Panc1 (cell line): Measurements from ENCODE around the gene UBE2K. TPM values are rescaled to one million over a fixed set of nuclear protein-coding genes. Genes with fewer than 3 reads are reported as not detected.

ENCODE experiments used
- ATAC-seq: fragments of 200-7000 bp; cut with Tn5 transposase; 2 replicates; pipeline ENCODE4 v1.9.1; 2020; ENCODE audit warnings: mild to moderate bottlenecking, moderate library complexity
- Bru-seq: library from RNA; stranded (reverse); fragments of 400-500 nt; gene quantifications from one replicate; lab custom pipeline; 2021; lab: Mats Ljungman, UMichigan
- BruChase-seq, 2 experiments: library from RNA; stranded (reverse); fragments of 400-500 nt; gene quantifications; one replicate each; lab custom pipeline; 2021; lab: Mats Ljungman, UMichigan
- BruUV-seq: library from RNA; stranded (reverse); fragments of 400-500 nt; replicated peaks from 2 replicates; lab custom pipeline; 2021; lab: Mats Ljungman, UMichigan
- CTCF ChIA-PET: fragments of 300-600 bp; sonication (Branson Sonifier 250); formaldehyde crosslinking; loops from one replicate; lab custom pipeline; 2022; ENCODE audit warnings: antibody characterized with exemption; lab: Charles Lee
- POLR2A ChIA-PET: fragments of 300-600 bp; sonication (Branson Sonifier 250); formaldehyde crosslinking; loops from one replicate; lab custom pipeline; 2022; ENCODE audit warnings: antibody characterized with exemption; lab: Charles Lee
- DNase-seq: peaks from one replicate; pipeline ENCODE4 v3.0.0-alpha.2; 2010; ENCODE audit warnings: low read depth, low spot score
- H3K27ac ChIP-seq: 2 replicates; pipeline ENCODE4 v1.5.1; 2011; ENCODE audit warnings: mild to moderate bottlenecking, low read length, inconsistent platforms
- H3K27me3 ChIP-seq: fragments of 200-500 bp; sonication (Bioruptor generic); 2 replicates; pipeline ENCODE4 v1.6.0; 2014; ENCODE audit warnings: low read length, inconsistent platforms; ENCODE audit not compliant: control insufficient read depth, insufficient read depth
- H3K36me3 ChIP-seq: fragments of 200-500 bp; sonication (Bioruptor generic); 2 replicates; pipeline ENCODE4 v1.5.1; 2014; ENCODE audit warnings: inconsistent platforms, mild to moderate bottlenecking, low read length, moderate library complexity; ENCODE audit not compliant: control insufficient read depth, insufficient read depth
- H3K4me1 ChIP-seq: 2 replicates; pipeline ENCODE4 v1.5.1; 2011; ENCODE audit warnings: inconsistent platforms, mild to moderate bottlenecking, low read length, moderate library complexity; ENCODE audit not compliant: control insufficient read depth, insufficient read depth
- H3K4me3 ChIP-seq, 2 experiments: 2 replicates each; pipeline ENCODE4 v1.5.1; 2011 to 2012; ENCODE audit warnings: low read depth in 2 of 2, low read length in 2 of 2, mild to moderate bottlenecking in 2 of 2, inconsistent platforms in 1 of 2, moderate library complexity in 1 of 2
- H3K9me3 ChIP-seq: fragments of 200-500 bp; sonication (Bioruptor generic); 2 replicates; pipeline ENCODE4 v1.5.1; 2014; ENCODE audit warnings: low read depth, mild to moderate bottlenecking, inconsistent platforms, low read length, moderate library complexity; ENCODE audit not compliant: control insufficient read depth, insufficient read depth
- CTCF ChIP-seq: fragments of 450-650 bp; IDR thresholded peaks from 2 replicates; pipeline ENCODE4 v1.5.1; 2017; ENCODE audit warnings: mild to moderate bottlenecking
- POLR2AphosphoS5 ChIP-seq: IDR thresholded peaks from 2 replicates; pipeline ENCODE4 v1.6.1; 2012; ENCODE audit warnings: mild to moderate bottlenecking, low read depth, low read length, moderate library complexity
- REST ChIP-seq, 2 experiments: IDR thresholded peaks; 2 replicates each; pipeline ENCODE4 v1.6.1; 2011 to 2012; ENCODE audit warnings: low read depth in 2 of 2, control low read depth in 1 of 2, low read length in 1 of 2, mild to moderate bottlenecking in 1 of 2, moderate library complexity in 1 of 2; ENCODE audit not compliant: insufficient read depth in 1 of 2
- SIN3A ChIP-seq: IDR thresholded peaks from 2 replicates; pipeline ENCODE4 v1.6.1; 2012; ENCODE audit warnings: low read depth, mild to moderate bottlenecking, low read length, moderate library complexity, borderline replicate concordance; ENCODE audit not compliant: insufficient read depth
- TCF7L2 ChIP-seq: IDR thresholded peaks from 2 replicates; pipeline ENCODE4 v1.6.1; 2011; ENCODE audit warnings: mild to moderate bottlenecking, low read depth, low read length, inconsistent platforms
- in situ Hi-C: cut with HindIII; loops from 2 replicates; pipeline ENCODE4 v1.10.0; 2016; ENCODE audit warnings: low sequenced_read_pairs, low pct_unique_long_range_greater_than_20kb
- intact Hi-C: fragments of 100-400 bp; cut with micrococcal nuclease; formaldehyde crosslinking; loops from one replicate; pipeline ENCODE4 v1.10.0; 2022; ENCODE audit not compliant: unreplicated experiment
- long read RNA-seq: library from polyadenylated mRNA; unstranded; transcript quantifications from one replicate; pipeline ENCODE4 v2.0.0, GENCODE V29; 2021; ENCODE audit not compliant: unreplicated experiment
- polyA plus RNA-seq: library from polyadenylated mRNA; unstranded; fragments of >200 nt; gene quantifications from one replicate; pipeline ENCODE4 v1.2.1, GENCODE V29; 2012; ENCODE audit warnings: missing spikeins; ENCODE audit not compliant: insufficient read length
- total RNA-seq: library from RNA; stranded (reverse); gene quantifications from one replicate; pipeline ENCODE4 v1.2.1, GENCODE V29; 2021; ENCODE audit not compliant: unreplicated experiment

The UBE2K gene
- 84.1 TPM for total RNA-seq
- polyA plus RNA-seq: 138 TPM
- percentile 91 among the genes with signal in this experiment for Bru-seq, nascent RNA
- percentile 92 among the genes with signal in this experiment for BruChase-seq, experiment 1, labeled RNA remaining after a 2-hour chase
- BruChase-seq, experiment 2, labeled RNA remaining after a 6-hour chase: percentile 94 among the genes with signal in this experiment
- long read RNA-seq, full-length matches to known transcripts: 63 of 89 reads
- long read RNA-seq, partial matches to known transcripts: 7 of 89 reads
- long read RNA-seq, other reads (novel, unspliced or antisense): 19 of 89 reads

GRCh38 chr4:39697740-39698423 is at the start of gene UBE2K:
Gene UBE2K, plus strand, starts transcription at chr4:39698136. Its CDS starts 192 bp downstream, at chr4:39698328.
- BruUV-seq: no TSS peak

More at GRCh38 chr4:39697740-39698423, at the start of gene UBE2K:
- POLR2A ChIA-PET: interaction anchor here (0.5 to 0.9 kb wide), 3 partner anchors 56 to 170 kb away, joined by 3 to 8 read pairs (median 3); partner anchors contain the start of gene UGDH
- CTCF ChIA-PET: no interaction called here
- H3K4me3 ChIP-seq: peak within 1 kb of the TSS; percentile 85 to 86
- in situ Hi-C loops (no loop called here), intact Hi-C loops (loop anchor here (5.0 kb wide), 1 partner anchor 119 kb away; no protein-coding TSS in a partner anchor)
- peaks cover 7% of the 10 kb centered on the region; the same call in 1 of the 2 replicates for H3K4me1 ChIP-seq
- ATAC-seq (peak; percentile 98), DNase-seq (no peak)
- H3K36me3 ChIP-seq: peaks cover 4% of the 10 kb centered on the region
- H3K27me3 ChIP-seq: no peaks in the 10 kb centered on the region
- TF ChIP-seq REST (IDR thresholded peaks at IDR 0.05; ENCODE audit: insufficient read depth in 1 of 2, low read depth in 2 of 2, low read length in 1 of 2) (0 out of 4 replicates have a peak, but pooled peaks of 1 of the 2 experiments have one; percentile 11), SIN3A (0 out of 2 replicates have a peak, but pooled peaks have one; percentile 44), POLR2AphosphoS5 (peak; percentile 85; the same call in 1 of the 2 replicates), TCF7L2 (no peak), CTCF (no peak)
- H3K9me3 ChIP-seq: no peaks in the 10 kb centered on the region
- H3K27ac ChIP-seq: peak within 1 kb of the TSS; percentile 93
